Astrocyte of the cerebellum (primary cell): ENCODE measurements around the gene CDC20.

ENCODE experiments used
- DNase-seq: peaks from one replicate; pipeline ENCODE4 v3.0.0-alpha.2; 2011; ENCODE audit warnings: low read depth
- H3K4me3 ChIP-seq: 2 replicates; pipeline ENCODE4 v1.5.1; 2011; ENCODE audit warnings: mild to moderate bottlenecking, low read depth, low read length, moderate library complexity
- CTCF ChIP-seq: IDR thresholded peaks from 2 replicates; pipeline ENCODE4 v1.5.1; 2012; ENCODE audit warnings: low read length, low read depth, moderate library complexity, mild to moderate bottlenecking; ENCODE audit errors: missing control alignments
- in situ Hi-C: cut with HindIII; loops from 2 replicates; pipeline ENCODE4 v1.10.0; 2017; ENCODE audit warnings: low sequenced_read_pairs

CDC20 gene

GRCh38 chr1:43410571-43410970, 51.8 kb downstream of the CDC20 start:
- in situ Hi-C loops: no loop called here
- no peak overlapping the region for H3K4me3 ChIP-seq
- no peak for TF ChIP-seq CTCF
- DNase-seq: no peak
